Pancreas (tissue), 10 donors: ENCODE data around the gene SELPLG. TPM values are rescaled to one million over a fixed set of nuclear protein-coding genes. Genes with fewer than 3 reads are reported as not detected.

Experiments
- ATAC-seq, 4 donors: fragments of 200-7000 bp; cut with Tn5 transposase; one replicate each; pipeline versions ENCODE4 v1.8.0 to v1.9.1; 2020; ENCODE audit warnings: mild to moderate bottlenecking in 4 of 4, moderate library complexity in 4 of 4
- DNase-seq, 6 donors: peaks; one replicate each; pipeline ENCODE4 v3.0.0-alpha.2; 2020
- FAIRE-seq: peaks from 2 replicates; lab custom pipeline; 2012; peaks lifted over from hg19 to GRCh38; lab: Jason Lieb, UNC
- H3K27ac ChIP-seq, 4 donors: fragments of 200-600 bp; sonication (generic); 1 replicate in 3 of 4; 2 replicates in 1 of 4; pipeline versions ENCODE4 v1.5.0 to v1.8.0; 2020
- H3K27me3 ChIP-seq, 4 donors: fragments of 200-600 bp; one replicate each; pipeline ENCODE4 v1.8.0; 2021
- H3K36me3 ChIP-seq, 3 donors: fragments of 200-600 bp; sonication (generic) in 1 of 3; one replicate each; pipeline versions ENCODE4 v1.5.0 to v1.8.0; 2020 to 2021
- H3K4me1 ChIP-seq, 3 donors: fragments of 200-600 bp; one replicate each; pipeline ENCODE4 v1.8.0; 2021
- H3K4me3 ChIP-seq, 4 donors: fragments of 200-600 bp; sonication (generic) in 2 of 4; one replicate each; pipeline versions ENCODE4 v1.5.0 to v1.8.0; 2020 to 2021
- H3K9me3 ChIP-seq, 4 donors: fragments of 200-600 bp; one replicate each; pipeline ENCODE4 v1.8.0; 2021
- CTCF ChIP-seq, 4 donors: fragments of 200-600 bp; sonication (generic) in 3 of 4; IDR thresholded peaks; one replicate each; pipeline versions ENCODE4 v1.5.0 to v1.8.0; 2021; ENCODE audit warnings: antibody characterized with exemption in 4 of 4
- WGBS, 2 donors: extraction: QIAGEN DNeasy Blood & Tissue Kit; methylation state at CpG; one replicate each; pipeline ENCODE4 v1.1.7; 2013; 5-methylcytosine and 5-hydroxymethylcytosine counted together
- intact Hi-C, 3 donors: fragments of 100-400 bp; cut with DNase I; formaldehyde crosslinking; loops; one replicate each; pipeline versions ENCODE4 v1.11.1 to v1.14.2; 2022
- polyA plus RNA-seq, 2 donors: library from polyadenylated mRNA; stranded (reverse); fragments of 200-250 nt; gene quantifications; one replicate each; pipeline ENCODE4 v1.2.3, GENCODE V29; 2013
- total RNA-seq, 6 donors: library from RNA; stranded (reverse); fragmentation: NEBNext Ultra II Directional in 4 of 6; extraction: Animal tissue kit (Norgen Biotek cat#: 25700) in 4 of 6; gene quantifications; one replicate each; pipeline versions ENCODE4 v1.2.1 to v1.2.4, GENCODE V29; 2021 to 2023
- donor health status: healthy with polysubstance abuse.
- donor health status: DM: no; HTN: no; CAD: no; lungs with moderate emphysema.
- donor health status: DM: no; HTN: no; CAD: no.
- donor health status: control.
- donor health status: control.
- donor health status: Bipolar disorder and iron deficiency.
- donor health status: DM: yes; HTN: yes; CAD: no.
- donor health status: DM: no; HTN: no; CAD: no.
- donor health status: DM: no; HTN: no; CAD: no.
- donor health status: DM: yes; HTN: yes; CAD: no.

Gene SELPLG
- total and polyA plus RNA-seq, 8 donors = 0.28 to 9.5 (median 1.2) TPM

GRCh38 chr12:108629824-108630476, 3.7 kb downstream of the SELPLG start:
- ATAC-seq (peak in 3 of 4 donors; percentile 35 to 55 (median 35)), DNase-seq (peak in 1 of 6 donors; percentile 55), FAIRE-seq (no peak)
- H3K4me3 ChIP-seq = no peak overlapping the region
- H3K27ac ChIP-seq = peak overlapping the region in 1 of 4 donors; percentile 5
- WGBS, 2 donors = 62 to 71% methylated on average over 17 of the region's 17 CpGs
- TF ChIP-seq CTCF (IDR thresholded peaks at IDR 0.05) = no peak
- peaks cover 0 to 8% (median 0%) of the 10 kb centered on the region in 3 donors for H3K4me1 ChIP-seq
- intact Hi-C loops = no loop called here
- no peaks in the 10 kb centered on the region for H3K36me3 ChIP-seq
- H3K9me3 ChIP-seq = no peaks in the 10 kb centered on the region
- no peaks in the 10 kb centered on the region for H3K27me3 ChIP-seq

GRCh38 chr12:108629151-108629550, 4.5 kb downstream of the SELPLG start:
- intact Hi-C loops = no loop called here
- no peak for ATAC-seq
- Histone ChIP-seq H3K9me3 (no peaks in the 10 kb centered on the region), H3K36me3 (no peaks in the 10 kb centered on the region), H3K4me1 (peaks cover 0 to 8% (median 0%) of the 10 kb centered on the region in 3 donors), H3K4me3 (peak overlapping the region in 1 of 4 donors; percentile 27), H3K27me3 (no peaks in the 10 kb centered on the region), H3K27ac (peak overlapping the region in 1 of 4 donors; percentile 36)
- peak in 1 of 6 donors; percentile 45 for DNase-seq
- TF ChIP-seq CTCF (IDR thresholded peaks at IDR 0.05) = no peak
- WGBS, 2 donors = 78 to 86% methylated on average over 5 of the region's 5 CpGs
- no peak for FAIRE-seq

GRCh38 chr12:108627134-108627920, 6.4 kb downstream of the SELPLG start:
- H3K36me3 ChIP-seq = no peaks in the 10 kb centered on the region
- H3K4me3 ChIP-seq = no peak overlapping the region
- TF ChIP-seq CTCF (IDR thresholded peaks at IDR 0.05) = no peak
- DNase-seq = no peak
- H3K4me1 ChIP-seq = peaks cover 0 to 8% (median 0%) of the 10 kb centered on the region in 3 donors
- H3K9me3 ChIP-seq = no peaks in the 10 kb centered on the region
- no peak for ATAC-seq
- no peak overlapping the region for H3K27ac ChIP-seq
- intact Hi-C loops = no loop called here
- FAIRE-seq = no peak
- H3K27me3 ChIP-seq = no peaks in the 10 kb centered on the region
- 71 to 83% methylated on average over 8 of the region's 8 CpGs for WGBS, 2 donors

GRCh38 chr12:108625228-108625627, 8.5 kb downstream of the SELPLG start:
- H3K4me1 ChIP-seq = peaks cover 0 to 8% (median 0%) of the 10 kb centered on the region in 3 donors
- DNase-seq (no peak), FAIRE-seq (no peak), ATAC-seq (no peak)
- no peak overlapping the region for H3K4me3 ChIP-seq
- H3K36me3 ChIP-seq = no peaks in the 10 kb centered on the region
- no peak overlapping the region for H3K27ac ChIP-seq
- WGBS, 2 donors = 60 to 63% methylated on average over 3 of the region's 3 CpGs
- H3K27me3 ChIP-seq = no peaks in the 10 kb centered on the region
- intact Hi-C loops = no loop called here
- no peaks in the 10 kb centered on the region for H3K9me3 ChIP-seq
- TF ChIP-seq CTCF (IDR thresholded peaks at IDR 0.05) = no peak
